Measurements from ENCODE around the gene CBLN3. TPM values are rescaled to one million over a fixed set of nuclear protein-coding genes. Genes with fewer than 3 reads are reported as not detected.
"Not testable (repeated sequence)": the region's sequence is repeated elsewhere in the genome, so short reads cannot be mapped to it uniquely, and the experiment has no call there.

The CBLN3 gene
- total RNA-seq, 4 donors from 2014 or later: 0.30 to 2.6 (median 0.93) TPM; not detected in 1

GRCh38 chr14:24394275-24394674 is 35.2 kb downstream of the CBLN3 start:
- Histone ChIP-seq H3K9me3 (no peaks in the 10 kb centered on the region), H3K27me3 (no peaks in the 10 kb centered on the region), H3K36me3 (no peaks in the 10 kb centered on the region), H3K4me1 (peaks cover 66% of the 10 kb centered on the region), H3K4me3 (no peak overlapping the region), H3K27ac (no peak overlapping the region)
- DNase-seq (ENCODE audit: low spot score in 2 of 2): no peak
- TF ChIP-seq EP300 (IDR thresholded peaks at IDR 0.05) (no peak), POLR2AphosphoS5 (IDR thresholded peaks at IDR 0.05) (no peak)
- 34% methylated on average over 3 of the region's 3 CpGs for WGBS

DNA sequence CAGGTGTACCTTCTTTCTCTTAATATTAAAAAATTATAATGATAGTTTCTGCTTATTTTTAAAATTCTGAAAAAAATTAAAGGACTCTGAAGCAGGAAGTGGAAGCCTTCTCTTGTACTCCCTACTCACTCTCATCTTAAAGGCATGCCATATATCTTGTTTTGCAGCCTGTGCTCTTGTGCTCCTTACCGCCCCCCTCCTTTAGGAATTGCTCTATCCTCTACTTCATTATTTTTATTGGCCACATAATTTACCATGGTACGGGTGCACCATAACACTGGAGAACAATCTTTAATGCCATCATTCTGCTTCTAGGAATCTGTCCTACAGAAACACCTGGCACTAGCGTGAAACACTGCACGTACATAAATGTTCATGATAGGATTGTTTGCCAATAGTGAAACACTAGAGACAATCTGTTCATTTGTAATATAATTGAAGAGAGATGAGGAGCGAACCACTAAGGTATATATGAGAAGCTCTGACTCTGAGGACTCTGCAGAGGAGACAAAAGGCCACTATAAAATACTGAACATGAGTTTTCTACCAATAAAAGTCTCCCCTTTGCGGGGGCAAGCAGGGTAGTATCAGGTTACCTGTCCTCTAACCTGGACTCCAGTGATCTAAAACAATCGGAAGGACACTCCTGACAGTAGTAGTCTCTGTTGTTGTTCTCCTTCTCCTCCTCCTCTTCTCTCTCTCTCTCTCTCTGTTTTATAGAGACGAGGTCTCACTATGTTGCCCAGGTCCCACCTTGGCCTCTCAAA is 37.0 kb downstream of the CBLN3 start:
- WGBS: 57% methylated on average over 8 of the region's 8 CpGs
- no peaks in the 10 kb centered on the region for H3K36me3 ChIP-seq
- H3K4me3 ChIP-seq: no peak overlapping the region
- no peak for DNase-seq (ENCODE audit: low spot score in 2 of 2)
- TF ChIP-seq CTCF (IDR thresholded peaks at IDR 0.05) (no peak), POLR2AphosphoS5 (IDR thresholded peaks at IDR 0.05) (no peak), EP300 (IDR thresholded peaks at IDR 0.05) (no peak), POLR2A (IDR thresholded peaks at IDR 0.05) (no peak)
- no peaks in the 10 kb centered on the region for H3K27me3 ChIP-seq
- H3K9me3 ChIP-seq: no peaks in the 10 kb centered on the region
- H3K27ac ChIP-seq: no peak overlapping the region
- peaks cover 51% of the 10 kb centered on the region for H3K4me1 ChIP-seq

- Histone ChIP-seq H3K4me1 (peaks cover 37% of the 10 kb centered on the region), H3K4me3 (no peak overlapping the region), H3K36me3 (no peaks in the 10 kb centered on the region), H3K27ac (no peak overlapping the region), H3K27me3 (no peaks in the 10 kb centered on the region), H3K9me3 (no peaks in the 10 kb centered on the region)
- TF ChIP-seq CTCF (IDR thresholded peaks at IDR 0.05) (no peak), POLR2A (IDR thresholded peaks at IDR 0.05) (no peak), POLR2AphosphoS5 (IDR thresholded peaks at IDR 0.05) (no peak), EP300 (IDR thresholded peaks at IDR 0.05) (no peak)
- no peak for DNase-seq (ENCODE audit: low spot score in 2 of 2)
- 74% methylated on average over 6 of the region's 6 CpGs for WGBS
These were observed 38.6 kb downstream of the CBLN3 start for GRCh38 chr14:24390701-24391468.

DNA sequence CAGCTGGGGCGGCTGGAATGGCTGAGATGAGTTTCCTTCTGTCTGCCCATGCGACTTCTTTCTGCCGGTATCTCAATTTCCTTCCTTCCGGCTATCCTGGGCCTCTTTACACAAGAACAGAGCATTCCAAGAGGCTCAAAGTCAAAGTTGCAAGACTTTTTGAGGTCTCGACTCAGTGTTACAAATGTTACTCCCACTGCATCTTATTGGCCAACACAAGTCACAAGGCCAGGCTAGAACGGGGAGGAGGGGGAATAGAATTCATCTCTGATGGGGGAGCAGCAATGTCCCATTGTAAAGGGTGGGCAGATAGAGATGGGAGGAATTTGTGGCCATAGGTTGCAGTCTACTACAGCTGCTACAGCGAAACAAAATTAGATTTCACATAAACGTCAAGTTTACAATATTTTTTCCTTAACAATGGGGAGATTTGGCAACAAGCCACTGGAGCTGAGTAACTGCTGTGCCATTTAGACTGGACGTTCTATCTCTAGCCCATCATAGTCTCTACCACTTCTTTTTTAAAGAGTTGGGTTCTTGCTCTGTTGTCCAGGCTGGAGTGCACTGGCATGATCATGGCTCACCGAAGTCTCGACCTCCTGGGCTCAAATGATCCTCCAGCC is 40.1 kb downstream of the CBLN3 start:
- Histone ChIP-seq H3K4me3 (no peak overlapping the region), H3K36me3 (no peaks in the 10 kb centered on the region), H3K27me3 (no peaks in the 10 kb centered on the region), H3K4me1 (peaks cover 25% of the 10 kb centered on the region), H3K27ac (no peak overlapping the region), H3K9me3 (no peaks in the 10 kb centered on the region)
- no peak for TF ChIP-seq EP300 (IDR thresholded peaks at IDR 0.05)
- TF ChIP-seq CTCF (IDR thresholded peaks at IDR 0.05): no peak
- TF ChIP-seq POLR2A (IDR thresholded peaks at IDR 0.05): no peak
- TF ChIP-seq POLR2AphosphoS5 (IDR thresholded peaks at IDR 0.05): no peak
- DNase-seq (ENCODE audit: low spot score in 2 of 2): no peak
- 71% methylated on average over 11 of the region's 11 CpGs for WGBS

- Histone ChIP-seq H3K4me1 (peaks cover 20% of the 10 kb centered on the region), H3K9me3 (no peaks in the 10 kb centered on the region), H3K27ac (no peak overlapping the region), H3K4me3 (no peak overlapping the region), H3K27me3 (no peaks in the 10 kb centered on the region), H3K36me3 (no peaks in the 10 kb centered on the region)
- 63% methylated on average over 2 of the region's 2 CpGs for WGBS
- DNase-seq (ENCODE audit: low spot score in 2 of 2): no peak
- TF ChIP-seq EP300 (IDR thresholded peaks at IDR 0.05) (no peak), CTCF (IDR thresholded peaks at IDR 0.05) (no peak), POLR2A (IDR thresholded peaks at IDR 0.05) (no peak), POLR2AphosphoS5 (IDR thresholded peaks at IDR 0.05) (no peak)
These were observed 40.8 kb downstream of the CBLN3 start for GRCh38 chr14:24388474-24389179.

DNA sequence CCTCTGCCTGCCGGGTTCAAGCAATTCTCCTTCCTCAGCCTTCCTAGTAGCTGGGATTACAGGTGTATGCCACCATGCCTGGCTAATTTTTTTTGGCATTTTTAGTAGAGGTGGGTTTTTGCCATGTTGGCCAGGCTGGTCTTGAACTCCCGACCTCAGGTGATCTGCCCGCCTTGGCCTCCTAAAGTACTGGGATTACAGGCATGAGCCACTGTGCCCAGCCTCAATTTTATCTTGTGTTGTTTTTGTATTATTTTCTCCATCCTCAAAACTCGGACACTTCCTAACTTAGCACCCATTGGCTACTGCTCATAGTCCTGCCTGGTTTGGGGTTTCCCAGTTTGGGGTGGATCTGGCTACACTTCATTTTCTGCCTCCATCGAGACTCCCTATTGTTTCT is 41.9 kb downstream of the CBLN3 start:
- peaks cover 15% of the 10 kb centered on the region for H3K4me1 ChIP-seq
- not testable (repeated sequence) for DNase-seq (ENCODE audit: low spot score in 2 of 2); H3K9me3 ChIP-seq; H3K4me3 ChIP-seq; H3K36me3 ChIP-seq; H3K27me3 ChIP-seq; H3K27ac ChIP-seq
- 91% methylated on average over 5 of the region's 5 CpGs for WGBS
